HepG2 (cell line): ENCODE data around the gene DUS1L. TPM values are rescaled to one million over a fixed set of nuclear protein-coding genes. Genes with fewer than 3 reads are reported as not detected.

Experiments used
- ATAC-seq: fragments of 200-7000 bp; cut with Tn5 transposase; 3 replicates; pipeline ENCODE4 v1.9.1; 2020; ENCODE audit warnings: mild to moderate bottlenecking, moderate library complexity
- BruUV-seq: library from RNA; stranded (reverse); fragments of 400-500 nt; replicated peaks from 2 replicates; lab custom pipeline; 2021; lab: Mats Ljungman, UMichigan
- CTCF ChIA-PET: fragments of 300-600 bp; formaldehyde crosslinking; extraction: SDS; loops from one replicate; lab custom pipeline; 2021; ENCODE audit warnings: low total read pairs, inconsistent platforms, low intra/inter-chr PET ratio; lab: Yijun Ruan, JAX
- POLR2A ChIA-PET: fragments of 350-600 bp; sonication (Branson Sonifier 250); formaldehyde crosslinking; loops from one replicate; lab custom pipeline; 2020; ENCODE audit warnings: antibody characterized with exemption, inconsistent platforms; lab: Yijun Ruan, JAX
- DNase-seq: peaks from one replicate; pipeline ENCODE4 v3.0.0-alpha.2; 2015; ENCODE audit warnings: low spot score
- FAIRE-seq: peaks from 3 replicates; lab custom pipeline; 2011; peaks lifted over from hg19 to GRCh38; lab: Jason Lieb, UNC
- H2AFZ ChIP-seq: one replicate; pipeline ENCODE4 v1.6.1; 2011; ENCODE audit warnings: low read length, inconsistent platforms
- H3K27ac ChIP-seq: fragments of 300-600 bp; 3 replicates; pipeline ENCODE4 v1.8.0; 2011; ENCODE audit warnings: mixed run types, mild to moderate bottlenecking, mixed read lengths, low read length, inconsistent platforms; ENCODE audit not compliant: insufficient read depth; ENCODE audit errors: extremely low read length
- H3K27me3 ChIP-seq, 2 experiments: fragments of 200-600 bp in 1 of 2; 2 replicates in 1 of 2; 3 replicates in 1 of 2; pipeline versions ENCODE4 v1.6.0 to v1.8.0; 2011; ENCODE audit warnings: low read length in 2 of 2, mild to moderate bottlenecking in 2 of 2, moderate library complexity in 2 of 2, inconsistent platforms in 1 of 2; ENCODE audit not compliant: insufficient read depth in 2 of 2, control insufficient read depth in 1 of 2
- H3K36me3 ChIP-seq, 2 experiments: fragments of 200-600 bp in 1 of 2; replicated peaks in 1 of 2; 2 replicates in 1 of 2; 3 replicates in 1 of 2; pipeline versions ENCODE4 v1.5.1 to v1.8.0; 2011; ENCODE audit warnings: low read length in 2 of 2, inconsistent platforms in 1 of 2; ENCODE audit not compliant: insufficient read depth in 2 of 2, control insufficient read depth in 1 of 2
- H3K4me1 ChIP-seq: 2 replicates; pipeline ENCODE4 v1.5.1; 2012; ENCODE audit warnings: low read length, inconsistent platforms; ENCODE audit not compliant: insufficient read depth
- H3K4me2 ChIP-seq: 2 replicates; pipeline ENCODE4 v1.6.0; 2011; ENCODE audit warnings: low read depth, low read length, inconsistent platforms
- H3K4me3 ChIP-seq, 3 experiments: fragments of 200-600 bp in 1 of 3; sonication (generic), shearing (Covaris generic) in 1 of 3; replicated peaks in 1 of 3; 2 replicates each; pipeline ENCODE4 v1.5.1; 2011 to 2016; ENCODE audit warnings: low read length in 3 of 3, inconsistent platforms in 2 of 3, low read depth in 2 of 3, mild to moderate bottlenecking in 2 of 3, control low read depth in 1 of 3, mixed read lengths in 1 of 3; ENCODE audit not compliant: insufficient read depth in 1 of 3
- H3K79me2 ChIP-seq: one replicate; pipeline ENCODE4 v1.6.1; 2011; ENCODE audit warnings: low read length, inconsistent platforms; ENCODE audit not compliant: insufficient read depth
- H3K9ac ChIP-seq: 2 replicates; pipeline ENCODE4 v1.6.0; 2011; ENCODE audit warnings: mild to moderate bottlenecking, low read depth, low read length, inconsistent platforms; ENCODE audit not compliant: insufficient read depth
- H3K9me3 ChIP-seq: 2 replicates; pipeline ENCODE4 v1.5.1; 2012; ENCODE audit warnings: mild to moderate bottlenecking, low read length
- H4K20me1 ChIP-seq: 2 replicates; pipeline ENCODE4 v1.6.0; 2011; ENCODE audit warnings: inconsistent platforms, mild to moderate bottlenecking, low read length, moderate library complexity; ENCODE audit not compliant: insufficient read depth
- ASH2L ChIP-seq: fragments of 300-600, 200-600 bp; sonication (generic); IDR thresholded peaks from 2 replicates; pipeline ENCODE4 v1.7.0; 2017; ENCODE audit warnings: low read depth, mild to moderate bottlenecking, moderate library complexity, mixed read lengths, low read length; ENCODE audit not compliant: insufficient read length
- CBFB ChIP-seq: sonication (generic); formaldehyde crosslinking; IDR thresholded peaks from 2 replicates; pipeline ENCODE4 v1.4.0; 2020; ENCODE audit warnings: missing genetic modification reagents
- ELF1 ChIP-seq: sonication (generic); formaldehyde crosslinking; IDR thresholded peaks from 2 replicates; pipeline ENCODE4 v1.4.0; 2020; ENCODE audit warnings: missing genetic modification reagents
- KDM4B ChIP-seq: sonication (generic); formaldehyde crosslinking; IDR thresholded peaks from 2 replicates; pipeline ENCODE4 v1.4.0; 2020; ENCODE audit warnings: missing genetic modification reagents
- SMAD9 ChIP-seq: sonication (generic); formaldehyde crosslinking; IDR thresholded peaks from 2 replicates; pipeline ENCODE4 v1.5.1; 2020; ENCODE audit warnings: mild to moderate bottlenecking, missing genetic modification reagents
- SP2 ChIP-seq: sonication (generic); formaldehyde crosslinking; IDR thresholded peaks from 2 replicates; pipeline ENCODE4 v1.5.1; 2020; ENCODE audit warnings: mild to moderate bottlenecking, missing genetic modification reagents
- TP53 ChIP-seq: sonication (generic); formaldehyde crosslinking; conservative IDR thresholded peaks from 2 replicates; pipeline ENCODE4 v1.4.0; 2020; ENCODE audit warnings: missing genetic modification reagents
- ZNF430 ChIP-seq: sonication (generic); formaldehyde crosslinking; IDR thresholded peaks from 2 replicates; pipeline ENCODE4 v1.9.0; 2021; ENCODE audit warnings: mild to moderate bottlenecking, missing genetic modification reagents
- ZNF792 ChIP-seq: IDR thresholded peaks from 2 replicates; pipeline ENCODE4 v1.6.1; 2016
- WGBS: methylation state at CpG from one replicate; pipeline ENCODE4 v1.1.6; 2017; ENCODE audit warnings: low lambda C conversion rate; 5-methylcytosine and 5-hydroxymethylcytosine counted together
- in situ Hi-C: cut with HindIII; loops from 2 replicates; pipeline ENCODE4 v1.10.0; 2017; ENCODE audit warnings: low pct_unique_long_range_greater_than_20kb; ENCODE audit not compliant: extremely low pct_ligation_motif_present
- intact Hi-C: fragments of 100-400 bp; cut with micrococcal nuclease; formaldehyde crosslinking; loops from one replicate; pipeline ENCODE4 v1.10.0; 2022; ENCODE audit not compliant: unreplicated experiment
- polyA plus RNA-seq, 8 experiments: library from polyadenylated mRNA; depleted of rRNA in 3 of 8; stranded (reverse) in 7 of 8; unstranded in 1 of 8; fragments of >200 nt; fragmentation: Illumina TruSeq in 4 of 8; extraction: Trizol in 4 of 8; gene quantifications; 2 replicates each; pipeline versions ENCODE4 v1.2.1 to v1.2.3, GENCODE V29; 2011 to 2016; ENCODE audit warnings: low read depth in 4 of 8, missing spikeins in 1 of 8, mixed read lengths in 1 of 8; ENCODE audit not compliant: insufficient read depth in 1 of 8
- total RNA-seq, 5 experiments: library from RNA; depleted of rRNA; stranded (reverse); fragments of >200 nt; fragmentation: Illumina TruSeq; extraction: Trizol; gene quantifications; 2 replicates each; pipeline ENCODE4 v1.2.3, GENCODE V29; 2016; ENCODE audit warnings: low read depth in 1 of 5
- TF ChIP-seq, protein P1 (sequence below): sonication (generic); formaldehyde crosslinking; IDR thresholded peaks from 2 replicates; pipeline ENCODE4 v1.5.0; 2020; ENCODE audit warnings: missing genetic modification reagents, mild to moderate bottlenecking, borderline replicate concordance
- TF ChIP-seq, protein P2 (sequence below): sonication (generic); formaldehyde crosslinking; IDR thresholded peaks from 2 replicates; pipeline ENCODE4 v1.5.1; 2020; ENCODE audit warnings: missing genetic modification reagents, mild to moderate bottlenecking, borderline replicate concordance
- TF ChIP-seq, protein P3 (sequence below): IDR thresholded peaks from 2 replicates; pipeline ENCODE4 v1.6.1; 2016; ENCODE audit warnings: low read depth, missing genetic modification reagents, missing compliant biosample characterization

Gene DUS1L
- total and polyA plus RNA-seq, 2 of the 13 experiments (the other 11 are each of a cell fraction or from before 2014, with no cell fraction given): 81.0 to 109 TPM

GRCh38 chr17:82022981-82023446 lies 42.6 kb downstream of the DUS1L start, which contains the start of gene LRRC45:
LRRC45 (plus strand) TSS chr17:82023305; CDS start chr17:82023644, 339 bp downstream.
- BruUV-seq: no TSS peak
- peak within 1 kb of the TSS; percentile 95 for H3K4me2 ChIP-seq
- CTCF ChIA-PET: interaction anchor here (1.0 to 6.8 kb wide), 2 partner anchors 22 to 63 kb away, joined by 3 to 181 read pairs; partner anchors contain the start of gene NOTUM
- no peak within 1 kb of the TSS for H2AFZ ChIP-seq
- intact Hi-C loops (loop anchor here (1.0 to 5.0 kb wide), 3 partner anchors 14 to 156 kb away; partner anchors contain the start of gene DCXR), in situ Hi-C loops (loop anchor here (5.0 kb wide), 1 partner anchor 66 kb away; no protein-coding TSS in a partner anchor)
- H3K36me3 ChIP-seq: peaks cover 0 to under 1% of the 10 kb centered on the region in 2 experiments; a peak in 1 of 5 replicates
- POLR2A ChIA-PET: interaction anchor here (0.6 to 14.1 kb wide), 38 partner anchors 8 to 320 kb away, joined by 3 to 470 read pairs (median 6); partner anchors contain the start of genes ARHGDIA, DCXR, FASN and MAFG
- peaks cover 41% of the 10 kb centered on the region for H3K79me2 ChIP-seq
- ATAC-seq (peak; percentile 76), DNase-seq (peak; percentile 99), FAIRE-seq (peak; percentile 99)
- peak within 1 kb of the TSS; percentile 95 for H3K9ac ChIP-seq
- H3K27ac ChIP-seq: peak within 1 kb of the TSS; percentile 78
- H3K4me1 ChIP-seq: peaks cover 68% of the 10 kb centered on the region
- peak within 1 kb of the TSS; percentile 80 to 90 (median 90) for H3K4me3 ChIP-seq
- H3K27me3 ChIP-seq: no peaks in the 10 kb centered on the region; a peak in 1 of 5 replicates
- WGBS: 1% methylated on average over 19 of the region's 42 CpGs
- H4K20me1 ChIP-seq: no peaks in the 10 kb centered on the region; the same call in 1 of the 2 replicates
- no peaks in the 10 kb centered on the region for H3K9me3 ChIP-seq
- TF ChIP-seq ASH2L (peak; percentile 41), SP2 (CRISPR knock-in tag) (peak; percentile 97), ELF1 (CRISPR knock-in tag) (peak; percentile 93), CBFB (CRISPR knock-in tag) (no peak), KDM4B (CRISPR knock-in tag) (no peak), ZNF430 (CRISPR knock-in tag) (no peak), TP53 (CRISPR knock-in tag) (no peak), SMAD9 (CRISPR knock-in tag) (no peak), ZNF792 (CRISPR knock-in tag) (no peak)
- TF ChIP-seq, protein P1, sequence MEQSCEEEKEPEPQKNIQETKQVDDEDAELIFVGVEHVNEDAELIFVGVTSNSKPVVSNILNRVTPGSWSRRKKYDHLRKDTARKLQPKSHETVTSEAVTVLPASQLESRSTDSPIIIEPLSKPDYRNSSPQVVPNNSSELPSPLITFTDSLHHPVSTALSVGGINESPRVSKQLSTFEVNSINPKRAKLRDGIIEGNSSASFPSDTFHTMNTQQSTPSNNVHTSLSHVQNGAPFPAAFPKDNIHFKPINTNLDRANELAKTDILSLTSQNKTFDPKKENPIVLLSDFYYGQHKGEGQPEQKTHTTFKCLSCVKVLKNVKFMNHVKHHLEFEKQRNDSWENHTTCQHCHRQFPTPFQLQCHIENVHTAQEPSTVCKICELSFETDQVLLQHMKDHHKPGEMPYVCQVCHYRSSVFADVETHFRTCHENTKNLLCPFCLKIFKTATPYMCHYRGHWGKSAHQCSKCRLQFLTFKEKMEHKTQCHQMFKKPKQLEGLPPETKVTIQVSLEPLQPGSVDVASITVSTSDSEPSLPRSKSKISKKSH (CRISPR knock-in tag): no peak
- TF ChIP-seq, protein P2, sequence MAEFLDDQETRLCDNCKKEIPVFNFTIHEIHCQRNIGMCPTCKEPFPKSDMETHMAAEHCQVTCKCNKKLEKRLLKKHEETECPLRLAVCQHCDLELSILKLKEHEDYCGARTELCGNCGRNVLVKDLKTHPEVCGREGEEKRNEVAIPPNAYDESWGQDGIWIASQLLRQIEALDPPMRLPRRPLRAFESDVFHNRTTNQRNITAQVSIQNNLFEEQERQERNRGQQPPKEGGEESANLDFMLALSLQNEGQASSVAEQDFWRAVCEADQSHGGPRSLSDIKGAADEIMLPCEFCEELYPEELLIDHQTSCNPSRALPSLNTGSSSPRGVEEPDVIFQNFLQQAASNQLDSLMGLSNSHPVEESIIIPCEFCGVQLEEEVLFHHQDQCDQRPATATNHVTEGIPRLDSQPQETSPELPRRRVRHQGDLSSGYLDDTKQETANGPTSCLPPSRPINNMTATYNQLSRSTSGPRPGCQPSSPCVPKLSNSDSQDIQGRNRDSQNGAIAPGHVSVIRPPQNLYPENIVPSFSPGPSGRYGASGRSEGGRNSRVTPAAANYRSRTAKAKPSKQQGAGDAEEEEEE (CRISPR knock-in tag): no peak
- TF ChIP-seq, protein P3, sequence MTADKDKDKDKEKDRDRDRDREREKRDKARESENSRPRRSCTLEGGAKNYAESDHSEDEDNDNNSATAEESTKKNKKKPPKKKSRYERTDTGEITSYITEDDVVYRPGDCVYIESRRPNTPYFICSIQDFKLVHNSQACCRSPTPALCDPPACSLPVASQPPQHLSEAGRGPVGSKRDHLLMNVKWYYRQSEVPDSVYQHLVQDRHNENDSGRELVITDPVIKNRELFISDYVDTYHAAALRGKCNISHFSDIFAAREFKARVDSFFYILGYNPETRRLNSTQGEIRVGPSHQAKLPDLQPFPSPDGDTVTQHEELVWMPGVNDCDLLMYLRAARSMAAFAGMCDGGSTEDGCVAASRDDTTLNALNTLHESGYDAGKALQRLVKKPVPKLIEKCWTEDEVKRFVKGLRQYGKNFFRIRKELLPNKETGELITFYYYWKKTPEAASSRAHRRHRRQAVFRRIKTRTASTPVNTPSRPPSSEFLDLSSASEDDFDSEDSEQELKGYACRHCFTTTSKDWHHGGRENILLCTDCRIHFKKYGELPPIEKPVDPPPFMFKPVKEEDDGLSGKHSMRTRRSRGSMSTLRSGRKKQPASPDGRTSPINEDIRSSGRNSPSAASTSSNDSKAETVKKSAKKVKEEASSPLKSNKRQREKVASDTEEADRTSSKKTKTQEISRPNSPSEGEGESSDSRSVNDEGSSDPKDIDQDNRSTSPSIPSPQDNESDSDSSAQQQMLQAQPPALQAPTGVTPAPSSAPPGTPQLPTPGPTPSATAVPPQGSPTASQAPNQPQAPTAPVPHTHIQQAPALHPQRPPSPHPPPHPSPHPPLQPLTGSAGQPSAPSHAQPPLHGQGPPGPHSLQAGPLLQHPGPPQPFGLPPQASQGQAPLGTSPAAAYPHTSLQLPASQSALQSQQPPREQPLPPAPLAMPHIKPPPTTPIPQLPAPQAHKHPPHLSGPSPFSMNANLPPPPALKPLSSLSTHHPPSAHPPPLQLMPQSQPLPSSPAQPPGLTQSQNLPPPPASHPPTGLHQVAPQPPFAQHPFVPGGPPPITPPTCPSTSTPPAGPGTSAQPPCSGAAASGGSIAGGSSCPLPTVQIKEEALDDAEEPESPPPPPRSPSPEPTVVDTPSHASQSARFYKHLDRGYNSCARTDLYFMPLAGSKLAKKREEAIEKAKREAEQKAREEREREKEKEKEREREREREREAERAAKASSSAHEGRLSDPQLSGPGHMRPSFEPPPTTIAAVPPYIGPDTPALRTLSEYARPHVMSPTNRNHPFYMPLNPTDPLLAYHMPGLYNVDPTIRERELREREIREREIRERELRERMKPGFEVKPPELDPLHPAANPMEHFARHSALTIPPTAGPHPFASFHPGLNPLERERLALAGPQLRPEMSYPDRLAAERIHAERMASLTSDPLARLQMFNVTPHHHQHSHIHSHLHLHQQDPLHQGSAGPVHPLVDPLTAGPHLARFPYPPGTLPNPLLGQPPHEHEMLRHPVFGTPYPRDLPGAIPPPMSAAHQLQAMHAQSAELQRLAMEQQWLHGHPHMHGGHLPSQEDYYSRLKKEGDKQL (CRISPR knock-in tag): no peak
